Liver (tissue), 9 donors: ENCODE measurements around the gene PANX1. TPM values are rescaled to one million over a fixed set of nuclear protein-coding genes. Genes with fewer than 3 reads are reported as not detected.

Source experiments
- DNase-seq: peaks from one replicate; pipeline ENCODE4 v3.0.0-alpha.2; 2017; ENCODE audit warnings: low spot score
- H3K27ac ChIP-seq, 2 donors: one replicate each; pipeline ENCODE4 v1.7.0; 2013; ENCODE audit warnings: inconsistent platforms in 2 of 2, low read length in 2 of 2, control low read depth in 1 of 2, low read depth in 1 of 2, mild to moderate bottlenecking in 1 of 2
- H3K27me3 ChIP-seq, 4 donors: one replicate each; pipeline versions ENCODE4 v1.6.1 to v1.7.0; 2013; ENCODE audit warnings: low read length in 3 of 4, inconsistent platforms in 1 of 4, mild to moderate bottlenecking in 1 of 4, moderate library complexity in 1 of 4; ENCODE audit not compliant: control insufficient read depth in 4 of 4, insufficient read depth in 4 of 4
- H3K36me3 ChIP-seq, 4 donors: one replicate each; pipeline versions ENCODE4 v1.6.1 to v1.7.0; 2013; ENCODE audit warnings: low read length in 3 of 4, mild to moderate bottlenecking in 3 of 4, low read depth in 1 of 4, moderate library complexity in 1 of 4; ENCODE audit not compliant: control insufficient read depth in 4 of 4, insufficient read depth in 3 of 4
- H3K4me1 ChIP-seq, 4 donors: one replicate each; pipeline versions ENCODE4 v1.6.1 to v1.7.0; 2013; ENCODE audit warnings: low read length in 3 of 4, mild to moderate bottlenecking in 3 of 4, moderate library complexity in 1 of 4; ENCODE audit not compliant: control insufficient read depth in 4 of 4, insufficient read depth in 4 of 4
- H3K4me3 ChIP-seq, 3 donors: one replicate each; pipeline versions ENCODE4 v1.6.1 to v1.7.0; 2013; ENCODE audit warnings: low read length in 3 of 3, control low read depth in 1 of 3, low read depth in 1 of 3, mild to moderate bottlenecking in 1 of 3
- H3K9ac ChIP-seq, 2 donors: one replicate each; pipeline ENCODE4 v1.7.0; 2013; ENCODE audit warnings: low read length in 2 of 2, mild to moderate bottlenecking in 2 of 2, moderate library complexity in 2 of 2, control low read depth in 1 of 2, low read depth in 1 of 2
- H3K9me3 ChIP-seq, 4 donors: one replicate each; pipeline versions ENCODE4 v1.6.1 to v1.7.0; 2013; ENCODE audit warnings: low read length in 3 of 4; ENCODE audit not compliant: control insufficient read depth in 4 of 4
- ATF3 ChIP-seq: IDR thresholded peaks from 2 replicates; pipeline ENCODE4 v1.6.1; 2016; ENCODE audit warnings: antibody characterized with exemption
- EGR1 ChIP-seq, 2 donors: IDR thresholded peaks; 2 replicates each; pipeline ENCODE4 v1.6.1; 2016 to 2018; ENCODE audit warnings: antibody characterized with exemption in 2 of 2, low read depth in 2 of 2
- FOXA1 ChIP-seq: IDR thresholded peaks from 2 replicates; pipeline ENCODE4 v1.6.1; 2016; ENCODE audit warnings: antibody characterized with exemption
- FOXA2 ChIP-seq: IDR thresholded peaks from 2 replicates; pipeline ENCODE4 v1.6.1; 2016; ENCODE audit warnings: antibody characterized with exemption
- GABPA ChIP-seq, 2 donors: IDR thresholded peaks in 1 of 2; conservative IDR thresholded peaks in 1 of 2; 2 replicates each; pipeline ENCODE4 v1.6.1; 2016; ENCODE audit warnings: antibody characterized with exemption in 2 of 2, mild to moderate bottlenecking in 1 of 2, moderate library complexity in 1 of 2
- HNF4A ChIP-seq, 2 donors: conservative IDR thresholded peaks; 2 replicates each; pipeline ENCODE4 v1.6.1; 2016; ENCODE audit warnings: antibody characterized with exemption in 2 of 2, mild to moderate bottlenecking in 2 of 2
- HNF4G ChIP-seq: IDR thresholded peaks from 2 replicates; pipeline ENCODE4 v1.6.1; 2016; ENCODE audit warnings: antibody characterized with exemption
- JUND ChIP-seq, 2 donors: IDR thresholded peaks; 2 replicates each; pipeline ENCODE4 v1.6.1; 2016; ENCODE audit warnings: antibody characterized with exemption in 2 of 2
- NR2F2 ChIP-seq: IDR thresholded peaks from 2 replicates; pipeline ENCODE4 v1.6.1; 2016; ENCODE audit warnings: antibody characterized with exemption
- RAD21 ChIP-seq, 2 donors: IDR thresholded peaks; 2 replicates each; pipeline ENCODE4 v1.6.1; 2016; ENCODE audit warnings: antibody characterized with exemption in 2 of 2, mild to moderate bottlenecking in 2 of 2
- REST ChIP-seq: IDR thresholded peaks from 2 replicates; pipeline ENCODE4 v1.6.1; 2016; ENCODE audit warnings: antibody characterized with exemption, mild to moderate bottlenecking
- RXRA ChIP-seq, 2 donors: IDR thresholded peaks; 2 replicates each; pipeline ENCODE4 v1.6.1; 2017 to 2018; ENCODE audit warnings: antibody characterized with exemption in 2 of 2, mild to moderate bottlenecking in 1 of 2
- SP1 ChIP-seq: IDR thresholded peaks from 2 replicates; pipeline ENCODE4 v1.6.1; 2018; ENCODE audit warnings: antibody characterized with exemption, mild to moderate bottlenecking
- TAF1 ChIP-seq: conservative IDR thresholded peaks from 2 replicates; pipeline ENCODE4 v1.6.1; 2016; ENCODE audit warnings: antibody characterized with exemption, mild to moderate bottlenecking
- YY1 ChIP-seq: IDR thresholded peaks from 2 replicates; pipeline ENCODE4 v1.6.1; 2016; ENCODE audit warnings: antibody characterized with exemption, mild to moderate bottlenecking
- WGBS: extraction: QIAGEN DNeasy Blood & Tissue Kit; methylation state at CpG from one replicate; pipeline ENCODE4 v1.1.7; 2013; 5-methylcytosine and 5-hydroxymethylcytosine counted together
- polyA plus RNA-seq, 2 donors: library from polyadenylated mRNA; stranded (reverse) in 1 of 2; unstranded in 1 of 2; fragments of 200-250 nt in 1 of 2; fragments of >200 nt in 1 of 2; fragmentation: Nextera tagmentation in 1 of 2; extraction: Ambion mirVana in 1 of 2; gene quantifications; one replicate each; pipeline versions ENCODE4 v1.2.1 to v1.2.3, GENCODE V29; 2013 to 2015
- total RNA-seq, 2 donors: library from RNA; depleted of rRNA; stranded (reverse); fragments of >200 nt; gene quantifications; one replicate each; pipeline ENCODE4 v1.2.3, GENCODE V29; 2014
- TF ChIP-seq, protein P1 (sequence below): fragments of 150-350 bp; IDR thresholded peaks from 2 replicates; pipeline ENCODE4 v1.5.1; 2017; ENCODE audit warnings: improper control_type of control experiment, low read depth, low read length; ENCODE audit not compliant: missing input control
- TF ChIP-seq, protein P2 (sequence below): IDR thresholded peaks from 2 replicates; pipeline ENCODE4 v1.6.1; 2016; ENCODE audit warnings: antibody characterized with exemption
- TF ChIP-seq, protein P3 (sequence below): IDR thresholded peaks from 2 replicates; pipeline ENCODE4 v1.6.1; 2016; ENCODE audit warnings: antibody characterized with exemption
- donor health status: healthy.
- donor health status: healthy.
- donor health status: healthy.
- donor health status: healthy.
- donor health status: healthy.

Gene PANX1
- total and polyA plus RNA-seq, 4 donors = 6.4 to 14.1 (median 8.4) TPM

GRCh38 chr11:94211261-94211830 is 82.7 kb downstream of the PANX1 start:
- TF ChIP-seq RXRA (IDR thresholded peaks at IDR 0.05) (no peak), ATF3 (no peak), RAD21 (IDR thresholded peaks at IDR 0.05) (no peak), HNF4A (conservative IDR thresholded peaks at IDR 0.05) (no peak), REST (no peak), SP1 (no peak), FOXA2 (no peak), FOXA1 (no peak), TAF1 (no peak), JUND (IDR thresholded peaks at IDR 0.05) (no peak), NR2F2 (no peak), YY1 (no peak), EGR1 (IDR thresholded peaks at IDR 0.05; ENCODE audit: low read depth in 2 of 2) (no peak), GABPA (IDR thresholded peaks at IDR 0.05 in 1 of 2, conservative IDR thresholded peaks at IDR 0.05 in 1 of 2) (no peak), HNF4G (no peak)
- TF ChIP-seq, protein P1, sequence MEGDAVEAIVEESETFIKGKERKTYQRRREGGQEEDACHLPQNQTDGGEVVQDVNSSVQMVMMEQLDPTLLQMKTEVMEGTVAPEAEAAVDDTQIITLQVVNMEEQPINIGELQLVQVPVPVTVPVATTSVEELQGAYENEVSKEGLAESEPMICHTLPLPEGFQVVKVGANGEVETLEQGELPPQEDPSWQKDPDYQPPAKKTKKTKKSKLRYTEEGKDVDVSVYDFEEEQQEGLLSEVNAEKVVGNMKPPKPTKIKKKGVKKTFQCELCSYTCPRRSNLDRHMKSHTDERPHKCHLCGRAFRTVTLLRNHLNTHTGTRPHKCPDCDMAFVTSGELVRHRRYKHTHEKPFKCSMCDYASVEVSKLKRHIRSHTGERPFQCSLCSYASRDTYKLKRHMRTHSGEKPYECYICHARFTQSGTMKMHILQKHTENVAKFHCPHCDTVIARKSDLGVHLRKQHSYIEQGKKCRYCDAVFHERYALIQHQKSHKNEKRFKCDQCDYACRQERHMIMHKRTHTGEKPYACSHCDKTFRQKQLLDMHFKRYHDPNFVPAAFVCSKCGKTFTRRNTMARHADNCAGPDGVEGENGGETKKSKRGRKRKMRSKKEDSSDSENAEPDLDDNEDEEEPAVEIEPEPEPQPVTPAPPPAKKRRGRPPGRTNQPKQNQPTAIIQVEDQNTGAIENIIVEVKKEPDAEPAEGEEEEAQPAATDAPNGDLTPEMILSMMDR = no peak
- TF ChIP-seq, protein P2, sequence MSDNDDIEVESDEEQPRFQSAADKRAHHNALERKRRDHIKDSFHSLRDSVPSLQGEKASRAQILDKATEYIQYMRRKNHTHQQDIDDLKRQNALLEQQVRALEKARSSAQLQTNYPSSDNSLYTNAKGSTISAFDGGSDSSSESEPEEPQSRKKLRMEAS = no peak
- TF ChIP-seq, protein P3, sequence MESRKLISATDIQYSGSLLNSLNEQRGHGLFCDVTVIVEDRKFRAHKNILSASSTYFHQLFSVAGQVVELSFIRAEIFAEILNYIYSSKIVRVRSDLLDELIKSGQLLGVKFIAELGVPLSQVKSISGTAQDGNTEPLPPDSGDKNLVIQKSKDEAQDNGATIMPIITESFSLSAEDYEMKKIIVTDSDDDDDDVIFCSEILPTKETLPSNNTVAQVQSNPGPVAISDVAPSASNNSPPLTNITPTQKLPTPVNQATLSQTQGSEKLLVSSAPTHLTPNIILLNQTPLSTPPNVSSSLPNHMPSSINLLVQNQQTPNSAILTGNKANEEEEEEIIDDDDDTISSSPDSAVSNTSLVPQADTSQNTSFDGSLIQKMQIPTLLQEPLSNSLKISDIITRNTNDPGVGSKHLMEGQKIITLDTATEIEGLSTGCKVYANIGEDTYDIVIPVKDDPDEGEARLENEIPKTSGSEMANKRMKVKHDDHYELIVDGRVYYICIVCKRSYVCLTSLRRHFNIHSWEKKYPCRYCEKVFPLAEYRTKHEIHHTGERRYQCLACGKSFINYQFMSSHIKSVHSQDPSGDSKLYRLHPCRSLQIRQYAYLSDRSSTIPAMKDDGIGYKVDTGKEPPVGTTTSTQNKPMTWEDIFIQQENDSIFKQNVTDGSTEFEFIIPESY = no peak
- Histone ChIP-seq H3K9ac (no peak overlapping the region), H3K4me3 (no peak overlapping the region), H3K27me3 (no peaks in the 10 kb centered on the region), H3K27ac (no peak overlapping the region), H3K36me3 (no peaks in the 10 kb centered on the region), H3K4me1 (no peaks in the 10 kb centered on the region), H3K9me3 (no peaks in the 10 kb centered on the region)
- 80% methylated on average over 2 of the region's 2 CpGs for WGBS
- no peak for DNase-seq
